NCI-H82 (cell line): ENCODE results near the gene RXRA.

Source experiments
- DNase-seq: peaks from one replicate; lab custom pipeline; 2025; lab: John Stamatoyannopoulos, UW

RXRA gene

GRCh38 chr9:134352247-134352933 is 26.1 kb downstream of the RXRA start:
- no peak for DNase-seq

- no peak for DNase-seq
Observed at GRCh38 chr9:134353539-134353938, 27.3 kb downstream of the RXRA start.

GRCh38 chr9:134355158-134355557 is 28.9 kb downstream of the RXRA start:
- DNase-seq: no peak

- no peak for DNase-seq
Observed at GRCh38 chr9:134355561-134356279, 29.5 kb downstream of the RXRA start.

GRCh38 chr9:134356496-134357470 is 30.5 kb downstream of the RXRA start:
- DNase-seq: no peak

- DNase-seq: no peak
Observed at GRCh38 chr9:134357631-134358025, 31.4 kb downstream of the RXRA start.

GRCh38 chr9:134358026-134358661 is 31.9 kb downstream of the RXRA start:
- no peak for DNase-seq

- no peak for DNase-seq
Observed at GRCh38 chr9:134358662-134359319, 32.5 kb downstream of the RXRA start.

- no peak for DNase-seq
Observed at GRCh38 chr9:134359493-134360179, 33.4 kb downstream of the RXRA start.

- DNase-seq: no peak
Observed at GRCh38 chr9:134360180-134360759, 34.0 kb downstream of the RXRA start.

GRCh38 chr9:134360897-134361296 is 34.6 kb downstream of the RXRA start:
- peak; percentile 34 for DNase-seq

GRCh38 chr9:134361426-134361825 is 35.2 kb downstream of the RXRA start:
- no peak for DNase-seq

GRCh38 chr9:134361843-134362414 is 35.7 kb downstream of the RXRA start:
- no peak for DNase-seq

- DNase-seq: no peak
Observed at GRCh38 chr9:134363450-134363849, 37.2 kb downstream of the RXRA start.

- no peak for DNase-seq
Observed at GRCh38 chr9:134364391-134365114, 38.3 kb downstream of the RXRA start.

- no peak for DNase-seq
Observed at GRCh38 chr9:134365115-134365596, 38.9 kb downstream of the RXRA start.

GRCh38 chr9:134365791-134366222 is 39.6 kb downstream of the RXRA start:
- DNase-seq: peak; percentile 67

GRCh38 chr9:134366223-134367031 is 40.2 kb downstream of the RXRA start:
- no peak for DNase-seq
